HepG2 (cell line): ENCODE measurements around the gene UBE2L6. TPM values are rescaled to one million over a fixed set of nuclear protein-coding genes. Genes with fewer than 3 reads are reported as not detected.

Experiments used
- ATAC-seq: fragments of 200-7000 bp; cut with Tn5 transposase; 3 replicates; pipeline ENCODE4 v1.9.1; 2020; ENCODE audit warnings: mild to moderate bottlenecking, moderate library complexity
- BruUV-seq: library from RNA; stranded (reverse); fragments of 400-500 nt; replicated peaks from 2 replicates; lab custom pipeline; 2021; lab: Mats Ljungman, UMichigan
- CTCF ChIA-PET: fragments of 300-600 bp; formaldehyde crosslinking; extraction: SDS; loops from one replicate; lab custom pipeline; 2021; ENCODE audit warnings: low total read pairs, inconsistent platforms, low intra/inter-chr PET ratio; lab: Yijun Ruan, JAX
- POLR2A ChIA-PET: fragments of 350-600 bp; sonication (Branson Sonifier 250); formaldehyde crosslinking; loops from one replicate; lab custom pipeline; 2020; ENCODE audit warnings: antibody characterized with exemption, inconsistent platforms; lab: Yijun Ruan, JAX
- DNase-seq: peaks from one replicate; pipeline ENCODE4 v3.0.0-alpha.2; 2015; ENCODE audit warnings: low spot score
- FAIRE-seq: peaks from 3 replicates; lab custom pipeline; 2011; peaks lifted over from hg19 to GRCh38; lab: Jason Lieb, UNC
- H2AFZ ChIP-seq: one replicate; pipeline ENCODE4 v1.6.1; 2011; ENCODE audit warnings: low read length, inconsistent platforms
- H3K27ac ChIP-seq: fragments of 300-600 bp; 3 replicates; pipeline ENCODE4 v1.8.0; 2011; ENCODE audit warnings: mixed run types, mild to moderate bottlenecking, mixed read lengths, low read length, inconsistent platforms; ENCODE audit not compliant: insufficient read depth; ENCODE audit errors: extremely low read length
- H3K27me3 ChIP-seq, 2 experiments: fragments of 200-600 bp in 1 of 2; 2 replicates in 1 of 2; 3 replicates in 1 of 2; pipeline versions ENCODE4 v1.6.0 to v1.8.0; 2011; ENCODE audit warnings: low read length in 2 of 2, mild to moderate bottlenecking in 2 of 2, moderate library complexity in 2 of 2, inconsistent platforms in 1 of 2; ENCODE audit not compliant: insufficient read depth in 2 of 2, control insufficient read depth in 1 of 2
- H3K36me3 ChIP-seq, 2 experiments: fragments of 200-600 bp in 1 of 2; replicated peaks in 1 of 2; 2 replicates in 1 of 2; 3 replicates in 1 of 2; pipeline versions ENCODE4 v1.5.1 to v1.8.0; 2011; ENCODE audit warnings: low read length in 2 of 2, inconsistent platforms in 1 of 2; ENCODE audit not compliant: insufficient read depth in 2 of 2, control insufficient read depth in 1 of 2
- H3K4me1 ChIP-seq: 2 replicates; pipeline ENCODE4 v1.5.1; 2012; ENCODE audit warnings: low read length, inconsistent platforms; ENCODE audit not compliant: insufficient read depth
- H3K4me2 ChIP-seq: 2 replicates; pipeline ENCODE4 v1.6.0; 2011; ENCODE audit warnings: low read depth, low read length, inconsistent platforms
- H3K4me3 ChIP-seq, 3 experiments: fragments of 200-600 bp in 1 of 3; sonication (generic), shearing (Covaris generic) in 1 of 3; replicated peaks in 1 of 3; 2 replicates each; pipeline ENCODE4 v1.5.1; 2011 to 2016; ENCODE audit warnings: low read length in 3 of 3, inconsistent platforms in 2 of 3, low read depth in 2 of 3, mild to moderate bottlenecking in 2 of 3, control low read depth in 1 of 3, mixed read lengths in 1 of 3; ENCODE audit not compliant: insufficient read depth in 1 of 3
- H3K79me2 ChIP-seq: one replicate; pipeline ENCODE4 v1.6.1; 2011; ENCODE audit warnings: low read length, inconsistent platforms; ENCODE audit not compliant: insufficient read depth
- H3K9ac ChIP-seq: 2 replicates; pipeline ENCODE4 v1.6.0; 2011; ENCODE audit warnings: mild to moderate bottlenecking, low read depth, low read length, inconsistent platforms; ENCODE audit not compliant: insufficient read depth
- H3K9me3 ChIP-seq: 2 replicates; pipeline ENCODE4 v1.5.1; 2012; ENCODE audit warnings: mild to moderate bottlenecking, low read length
- H4K20me1 ChIP-seq: 2 replicates; pipeline ENCODE4 v1.6.0; 2011; ENCODE audit warnings: inconsistent platforms, mild to moderate bottlenecking, low read length, moderate library complexity; ENCODE audit not compliant: insufficient read depth
- KLF9 ChIP-seq: IDR thresholded peaks from 2 replicates; pipeline ENCODE4 v1.6.1; 2016; ENCODE audit warnings: low read depth
- MTA1 ChIP-seq: sonication (generic); formaldehyde crosslinking; IDR thresholded peaks from 2 replicates; pipeline ENCODE4 v1.4.0; 2020; ENCODE audit warnings: missing genetic modification reagents, mild to moderate bottlenecking, borderline replicate concordance
- ZFP90 ChIP-seq: sonication (generic); formaldehyde crosslinking; IDR thresholded peaks from 2 replicates; pipeline ENCODE4 v1.8.0; 2022; ENCODE audit warnings: missing genetic modification reagents, mild to moderate bottlenecking, inconsistent platforms, borderline replicate concordance
- ZNF350 ChIP-seq: sonication (generic); formaldehyde crosslinking; IDR thresholded peaks from 2 replicates; pipeline ENCODE4 v1.4.0; 2020; ENCODE audit warnings: mild to moderate bottlenecking, low read depth, missing genetic modification reagents, borderline replicate concordance
- ZNF484 ChIP-seq: sonication (generic); formaldehyde crosslinking; IDR thresholded peaks from 2 replicates; pipeline ENCODE4 v1.5.1; 2020; ENCODE audit warnings: mild to moderate bottlenecking, low read depth, missing genetic modification reagents, borderline replicate concordance
- ZSCAN29 ChIP-seq: sonication (generic); formaldehyde crosslinking; conservative IDR thresholded peaks from 2 replicates; pipeline ENCODE4 v1.4.0; 2020; ENCODE audit warnings: mild to moderate bottlenecking, missing genetic modification reagents
- WGBS: methylation state at CpG from one replicate; pipeline ENCODE4 v1.1.6; 2017; ENCODE audit warnings: low lambda C conversion rate; 5-methylcytosine and 5-hydroxymethylcytosine counted together
- in situ Hi-C: cut with HindIII; loops from 2 replicates; pipeline ENCODE4 v1.10.0; 2017; ENCODE audit warnings: low pct_unique_long_range_greater_than_20kb; ENCODE audit not compliant: extremely low pct_ligation_motif_present
- intact Hi-C: fragments of 100-400 bp; cut with micrococcal nuclease; formaldehyde crosslinking; loops from one replicate; pipeline ENCODE4 v1.10.0; 2022; ENCODE audit not compliant: unreplicated experiment
- polyA plus RNA-seq, 8 experiments: library from polyadenylated mRNA; depleted of rRNA in 3 of 8; stranded (reverse) in 7 of 8; unstranded in 1 of 8; fragments of >200 nt; fragmentation: Illumina TruSeq in 4 of 8; extraction: Trizol in 4 of 8; gene quantifications; 2 replicates each; pipeline versions ENCODE4 v1.2.1 to v1.2.3, GENCODE V29; 2011 to 2016; ENCODE audit warnings: low read depth in 4 of 8, missing spikeins in 1 of 8, mixed read lengths in 1 of 8; ENCODE audit not compliant: insufficient read depth in 1 of 8
- total RNA-seq, 5 experiments: library from RNA; depleted of rRNA; stranded (reverse); fragments of >200 nt; fragmentation: Illumina TruSeq; extraction: Trizol; gene quantifications; 2 replicates each; pipeline ENCODE4 v1.2.3, GENCODE V29; 2016; ENCODE audit warnings: low read depth in 1 of 5
- TF ChIP-seq, protein P1 (sequence below): sonication (generic); formaldehyde crosslinking; IDR thresholded peaks from 2 replicates; pipeline ENCODE4 v1.4.0; 2020; ENCODE audit warnings: low read depth, mild to moderate bottlenecking, missing genetic modification reagents

The UBE2L6 gene
- total and polyA plus RNA-seq, 2 of the 13 experiments (the other 11 are each of a cell fraction or from before 2014, with no cell fraction given): 30.3 to 30.4 TPM

DNA sequence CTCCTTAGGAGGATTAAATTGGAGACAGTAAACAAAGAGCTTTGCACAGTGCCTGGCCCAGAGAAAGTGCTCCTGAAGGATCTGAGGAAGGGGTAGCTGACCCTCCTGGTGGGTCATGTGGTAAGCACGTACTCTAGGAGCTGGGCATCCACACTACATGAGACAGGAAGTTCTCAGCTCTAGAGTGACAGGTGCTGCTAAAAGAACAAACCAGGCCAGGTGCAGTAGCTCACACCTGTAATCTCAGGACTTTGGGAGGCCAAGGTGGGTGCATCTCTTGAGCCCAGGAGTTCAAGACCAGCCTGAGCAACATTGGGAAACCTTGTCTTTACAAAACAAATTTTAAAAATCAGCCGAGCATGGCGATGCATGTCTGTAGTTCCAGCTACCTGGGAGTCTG is 65.1 kb downstream of the UBE2L6 start:
- H3K4me1 ChIP-seq: peaks cover 98% of the 10 kb centered on the region
- H3K4me2 ChIP-seq: 0 out of 2 replicates have a peak overlapping the region, but pooled peaks have one; percentile 14
- in situ Hi-C loops: no loop called here
- POLR2A ChIA-PET: interaction anchor here (0.6 to 9.7 kb wide), 5 partner anchors 9 to 252 kb away, joined by 3 to 111 read pairs (median 3); partner anchors contain the start of gene SLC43A1
- intact Hi-C loops: no loop called here
- TF ChIP-seq, protein P1, sequence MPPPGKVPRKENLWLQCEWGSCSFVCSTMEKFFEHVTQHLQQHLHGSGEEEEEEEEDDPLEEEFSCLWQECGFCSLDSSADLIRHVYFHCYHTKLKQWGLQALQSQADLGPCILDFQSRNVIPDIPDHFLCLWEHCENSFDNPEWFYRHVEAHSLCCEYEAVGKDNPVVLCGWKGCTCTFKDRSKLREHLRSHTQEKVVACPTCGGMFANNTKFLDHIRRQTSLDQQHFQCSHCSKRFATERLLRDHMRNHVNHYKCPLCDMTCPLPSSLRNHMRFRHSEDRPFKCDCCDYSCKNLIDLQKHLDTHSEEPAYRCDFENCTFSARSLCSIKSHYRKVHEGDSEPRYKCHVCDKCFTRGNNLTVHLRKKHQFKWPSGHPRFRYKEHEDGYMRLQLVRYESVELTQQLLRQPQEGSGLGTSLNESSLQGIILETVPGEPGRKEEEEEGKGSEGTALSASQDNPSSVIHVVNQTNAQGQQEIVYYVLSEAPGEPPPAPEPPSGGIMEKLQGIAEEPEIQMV (CRISPR knock-in tag): no peak
- no peak for TF ChIP-seq ZNF350 (CRISPR knock-in tag)
- TF ChIP-seq MTA1 (CRISPR knock-in tag): no peak
- TF ChIP-seq ZNF484 (CRISPR knock-in tag): no peak
- no peak for TF ChIP-seq ZFP90 (CRISPR knock-in tag)
- no peak for TF ChIP-seq ZSCAN29 (CRISPR knock-in tag)
- TF ChIP-seq KLF9 (CRISPR knock-in tag): no peak
- H3K4me3 ChIP-seq: no peak overlapping the region
- peak overlapping the region; percentile 55 for H3K27ac ChIP-seq
- CTCF ChIA-PET: interaction anchor here (1.2 kb wide), 1 partner anchor 12 kb away, joined by 4 read pairs; the partner anchor contains the start of gene SLC43A1
- H3K79me2 ChIP-seq: peaks cover 50% of the 10 kb centered on the region
- DNase-seq (no peak), ATAC-seq (no peak), FAIRE-seq (no peak)
- no peaks in the 10 kb centered on the region for H3K9me3 ChIP-seq
- no peaks in the 10 kb centered on the region for H3K27me3 ChIP-seq
- 66% methylated on average over 3 of the region's 3 CpGs for WGBS
- BruUV-seq: no TSS peak
- no peak overlapping the region for H3K9ac ChIP-seq
- peaks cover 14 to 54% of the 10 kb centered on the region in 2 experiments; a peak in 4 of 5 replicates for H3K36me3 ChIP-seq
- H4K20me1 ChIP-seq: peaks cover 13% of the 10 kb centered on the region
- H2AFZ ChIP-seq: no peak overlapping the region
